Parathyroid adenoma (tissue), 2 donors: ENCODE data around the gene TSLP.

Source experiments
- H2AFZ ChIP-seq: fragments of 300-600 bp; sonication (generic); one replicate; pipeline ENCODE4 v1.7.0; 2017; ENCODE audit warnings: antibody characterized with exemption, mild to moderate bottlenecking
- H3K27ac ChIP-seq: fragments of 300-600 bp; sonication (generic); one replicate; pipeline ENCODE4 v1.7.0; 2017
- H3K27me3 ChIP-seq: fragments of 300-600 bp; sonication (generic); one replicate; pipeline ENCODE4 v1.7.0; 2017; ENCODE audit warnings: low read length; ENCODE audit not compliant: control insufficient read depth, insufficient read depth
- H3K36me3 ChIP-seq: fragments of 300-600 bp; sonication (generic); one replicate; pipeline ENCODE4 v1.7.0; 2017; ENCODE audit warnings: low read length; ENCODE audit not compliant: control insufficient read depth, insufficient read depth
- H3K4me1 ChIP-seq: fragments of 300-600 bp; sonication (generic); one replicate; pipeline ENCODE4 v1.7.0; 2017; ENCODE audit warnings: control low read depth
- H3K4me2 ChIP-seq: fragments of 300-600 bp; sonication (generic); one replicate; pipeline ENCODE4 v1.7.0; 2017; ENCODE audit warnings: low read length
- H3K4me3 ChIP-seq: fragments of 300-600 bp; sonication (generic); one replicate; pipeline ENCODE4 v1.7.0; 2017; ENCODE audit warnings: low read depth, low read length
- H3K79me2 ChIP-seq: fragments of 300-600 bp; sonication (generic); one replicate; pipeline ENCODE4 v1.7.0; 2017; ENCODE audit warnings: control low read depth
- H3K9ac ChIP-seq: fragments of 300-600 bp; sonication (generic); one replicate; pipeline ENCODE4 v1.7.0; 2017; ENCODE audit warnings: mild to moderate bottlenecking
- H3K9me3 ChIP-seq: fragments of 300-600 bp; sonication (generic); one replicate; pipeline ENCODE4 v1.7.0; 2017; ENCODE audit warnings: low read length; ENCODE audit not compliant: control insufficient read depth
- TF ChIP-seq, protein P1 (sequence below): fragments of 300-600 bp; sonication (generic); IDR thresholded peaks from one replicate; pipeline ENCODE4 v1.7.0; 2017; ENCODE audit warnings: antibody characterized with exemption, mild to moderate bottlenecking
- donor health status: primary hyperparathyroidism.

The TSLP gene

DNA sequence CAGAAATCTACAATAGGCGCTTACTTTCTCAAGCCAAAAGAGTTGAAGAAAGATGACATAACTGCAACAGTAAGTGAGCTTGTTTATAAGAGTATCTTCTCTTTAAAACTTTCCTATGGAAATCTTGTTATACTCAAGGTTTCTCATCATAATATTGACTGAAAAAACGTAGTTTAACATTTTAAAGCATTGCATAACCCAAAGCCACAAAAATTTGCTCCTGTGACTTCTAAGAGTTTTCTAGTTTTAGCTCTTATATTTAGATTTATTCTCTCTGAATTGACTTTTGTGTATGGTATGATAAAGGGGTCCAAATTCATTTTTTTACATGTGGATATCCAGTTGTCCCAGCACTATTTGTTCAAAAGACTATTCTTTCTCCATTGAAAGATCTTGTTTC is 35.9 kb downstream of the TSLP start:
- Histone ChIP-seq H3K27ac (no peak overlapping the region), H3K36me3 (no peaks in the 10 kb centered on the region), H3K9me3 (no peaks in the 10 kb centered on the region), H3K9ac (no peak overlapping the region), H3K79me2 (no peaks in the 10 kb centered on the region), H3K4me2 (no peak overlapping the region), H3K4me3 (no peak overlapping the region), H3K27me3 (no peaks in the 10 kb centered on the region), H2AFZ (no peak overlapping the region), H3K4me1 (no peaks in the 10 kb centered on the region)
- TF ChIP-seq, protein P1, sequence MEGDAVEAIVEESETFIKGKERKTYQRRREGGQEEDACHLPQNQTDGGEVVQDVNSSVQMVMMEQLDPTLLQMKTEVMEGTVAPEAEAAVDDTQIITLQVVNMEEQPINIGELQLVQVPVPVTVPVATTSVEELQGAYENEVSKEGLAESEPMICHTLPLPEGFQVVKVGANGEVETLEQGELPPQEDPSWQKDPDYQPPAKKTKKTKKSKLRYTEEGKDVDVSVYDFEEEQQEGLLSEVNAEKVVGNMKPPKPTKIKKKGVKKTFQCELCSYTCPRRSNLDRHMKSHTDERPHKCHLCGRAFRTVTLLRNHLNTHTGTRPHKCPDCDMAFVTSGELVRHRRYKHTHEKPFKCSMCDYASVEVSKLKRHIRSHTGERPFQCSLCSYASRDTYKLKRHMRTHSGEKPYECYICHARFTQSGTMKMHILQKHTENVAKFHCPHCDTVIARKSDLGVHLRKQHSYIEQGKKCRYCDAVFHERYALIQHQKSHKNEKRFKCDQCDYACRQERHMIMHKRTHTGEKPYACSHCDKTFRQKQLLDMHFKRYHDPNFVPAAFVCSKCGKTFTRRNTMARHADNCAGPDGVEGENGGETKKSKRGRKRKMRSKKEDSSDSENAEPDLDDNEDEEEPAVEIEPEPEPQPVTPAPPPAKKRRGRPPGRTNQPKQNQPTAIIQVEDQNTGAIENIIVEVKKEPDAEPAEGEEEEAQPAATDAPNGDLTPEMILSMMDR = no peak

DNA sequence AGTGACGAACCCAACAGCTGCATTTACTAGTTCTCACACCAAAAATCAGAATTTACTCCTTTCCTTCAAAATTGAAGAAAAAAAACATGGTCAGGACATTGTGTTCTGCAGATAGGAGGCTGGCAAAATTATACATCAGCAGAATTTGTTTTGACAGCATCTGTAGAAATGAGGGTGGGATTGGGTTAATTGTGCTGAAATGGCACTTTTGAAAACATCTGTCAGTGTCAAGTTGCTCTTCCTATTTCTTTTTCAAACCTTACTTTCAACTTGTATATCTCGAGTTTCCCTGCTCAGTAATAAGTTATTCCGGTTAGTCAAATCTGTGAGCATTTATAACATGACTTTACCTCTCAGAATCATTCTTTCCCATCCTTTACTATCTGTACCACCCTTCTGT is 40.4 kb downstream of the TSLP start:
- no peaks in the 10 kb centered on the region for H3K27me3 ChIP-seq
- no peaks in the 10 kb centered on the region for H3K79me2 ChIP-seq
- TF ChIP-seq, protein P1 = no peak
- H3K4me1 ChIP-seq = no peaks in the 10 kb centered on the region
- no peak overlapping the region for H3K9ac ChIP-seq
- no peak overlapping the region for H3K27ac ChIP-seq
- H3K9me3 ChIP-seq = no peaks in the 10 kb centered on the region
- H3K4me2 ChIP-seq = no peak overlapping the region
- no peak overlapping the region for H3K4me3 ChIP-seq
- no peak overlapping the region for H2AFZ ChIP-seq
- H3K36me3 ChIP-seq = no peaks in the 10 kb centered on the region

DNA sequence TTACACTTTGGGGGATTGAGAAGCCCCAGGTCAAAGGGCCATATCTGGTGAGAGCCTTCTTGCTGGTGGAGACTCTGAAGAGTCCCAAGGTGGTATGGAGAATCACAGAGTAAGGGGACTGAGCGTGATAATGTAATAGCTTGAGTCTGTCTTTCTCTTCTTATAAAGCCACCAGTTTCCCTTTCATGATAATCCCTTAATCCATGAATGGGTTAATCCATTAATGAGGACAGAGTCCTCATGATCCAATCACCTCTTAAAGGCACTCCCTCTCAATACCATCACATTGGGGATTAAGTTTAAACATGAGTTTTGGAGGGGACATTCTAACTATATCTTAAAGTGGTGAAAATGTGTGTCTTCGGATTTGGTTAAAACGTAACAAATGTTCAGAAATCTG is 42.2 kb downstream of the TSLP start:
- Histone ChIP-seq H3K27me3 (no peaks in the 10 kb centered on the region), H2AFZ (no peak overlapping the region), H3K36me3 (no peaks in the 10 kb centered on the region), H3K27ac (no peak overlapping the region), H3K9ac (no peak overlapping the region), H3K4me3 (no peak overlapping the region), H3K9me3 (no peaks in the 10 kb centered on the region), H3K4me1 (no peaks in the 10 kb centered on the region), H3K79me2 (no peaks in the 10 kb centered on the region), H3K4me2 (no peak overlapping the region)
- TF ChIP-seq, protein P1 = no peak

DNA sequence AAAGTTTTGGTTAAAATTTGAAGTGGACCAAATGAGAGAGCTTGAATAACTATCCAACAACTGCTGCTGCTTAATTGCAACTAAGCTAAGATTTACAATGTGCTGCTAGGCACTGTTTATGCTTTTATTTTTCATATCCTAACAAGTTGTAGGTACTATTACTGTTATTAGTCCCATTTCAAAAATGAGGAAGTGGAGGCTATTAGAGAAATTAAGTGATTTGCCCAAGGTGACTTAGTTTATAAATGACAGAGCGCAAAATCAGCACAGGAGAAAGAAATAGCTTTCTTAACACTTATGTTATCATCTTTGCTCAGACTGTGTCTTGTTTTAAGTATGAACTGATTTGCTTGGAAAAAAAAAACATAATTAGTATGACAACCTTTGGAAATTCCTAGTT is 43.7 kb downstream of the TSLP start:
- no peak overlapping the region for H2AFZ ChIP-seq
- H3K9me3 ChIP-seq = no peaks in the 10 kb centered on the region
- H3K36me3 ChIP-seq = no peaks in the 10 kb centered on the region
- TF ChIP-seq, protein P1 = no peak
- no peak overlapping the region for H3K4me2 ChIP-seq
- no peaks in the 10 kb centered on the region for H3K27me3 ChIP-seq
- H3K4me1 ChIP-seq = no peaks in the 10 kb centered on the region
- H3K79me2 ChIP-seq = no peaks in the 10 kb centered on the region
- no peak overlapping the region for H3K9ac ChIP-seq
- H3K4me3 ChIP-seq = no peak overlapping the region
- no peak overlapping the region for H3K27ac ChIP-seq

DNA sequence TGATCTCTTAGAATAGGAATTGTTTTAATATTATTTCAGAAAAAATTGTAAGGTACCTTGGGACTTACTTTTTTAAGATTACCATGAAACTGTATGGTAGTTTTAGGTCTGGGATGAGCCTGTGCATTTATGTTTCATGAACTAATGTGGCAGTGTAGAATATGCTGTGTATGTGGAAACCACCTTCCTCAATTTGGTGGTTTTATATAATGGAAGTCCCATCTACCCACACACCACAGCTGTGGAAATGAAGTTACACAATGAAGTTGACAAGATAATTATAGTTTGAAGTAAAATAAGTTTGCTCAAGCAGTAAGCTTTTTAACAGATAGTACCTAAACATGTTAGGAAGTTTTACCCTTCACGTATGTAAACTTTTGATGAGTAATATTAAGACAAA is 45.0 kb downstream of the TSLP start:
- H3K4me3 ChIP-seq = no peak overlapping the region
- no peaks in the 10 kb centered on the region for H3K4me1 ChIP-seq
- H3K9ac ChIP-seq = no peak overlapping the region
- TF ChIP-seq, protein P1 = no peak
- H3K36me3 ChIP-seq = no peaks in the 10 kb centered on the region
- H3K27ac ChIP-seq = no peak overlapping the region
- no peak overlapping the region for H2AFZ ChIP-seq
- no peak overlapping the region for H3K4me2 ChIP-seq
- no peaks in the 10 kb centered on the region for H3K27me3 ChIP-seq
- H3K79me2 ChIP-seq = no peaks in the 10 kb centered on the region
- no peaks in the 10 kb centered on the region for H3K9me3 ChIP-seq
